Occipital lobe (tissue), 3 donors: Measurements from ENCODE around the gene FRG1. TPM values are rescaled to one million over a fixed set of nuclear protein-coding genes. Genes with fewer than 3 reads are reported as not detected.
"Not testable (repeated sequence)": the region's sequence is repeated elsewhere in the genome, so short reads cannot be mapped to it uniquely, and the experiment has no call there.

ENCODE experiments used
- DNase-seq: peaks from one replicate; lab custom pipeline; 2025; lab: John Stamatoyannopoulos, UW
- small RNA-seq: library from RNA; depleted of rRNA; stranded (forward); fragments of <200 nt; gene quantifications from one replicate; pipeline ENCODE3, GENCODE V24; 2014
- total RNA-seq: library from RNA; depleted of rRNA; stranded (reverse); fragments of >200 nt; gene quantifications from one replicate; pipeline ENCODE4 v1.2.3, GENCODE V29; 2014

The FRG1 gene
- total RNA-seq, 1 donor from 2014 or later: 25.0 TPM

- not testable (repeated sequence) for DNase-seq
Measured at GRCh38 chr4:189984661-189985060, 44.0 kb downstream of the FRG1 start.

GRCh38 chr4:189985651-189986243, 45.1 kb downstream of the FRG1 start:
- not testable (repeated sequence) for DNase-seq

GRCh38 chr4:189988877-189989431, 48.3 kb downstream of the FRG1 start:
- DNase-seq: no peak

- DNase-seq: not testable (repeated sequence)
Measured at GRCh38 chr4:189989941-189990340, 49.3 kb downstream of the FRG1 start.

Small RNA genes lying within 50 kb of the gene (small RNA-seq; reads per million reads assigned to genes)
- not detected for gene MLLT10P2

Other genes with a start within 250 kb of the FRG1 start
- gene FRG2, start 86.4 kb downstream of the FRG1 start, total RNA-seq: not detected
- gene DBET, start 123.6 kb downstream of the FRG1 start, total RNA-seq: not detected
- gene DUX4, start 232.9 kb downstream of the FRG1 start, total RNA-seq: not detected